Fibroblast of the aortic adventitia (primary cell): ENCODE results near the gene RPL12. TPM values are rescaled to one million over a fixed set of nuclear protein-coding genes. Genes with fewer than 3 reads are reported as not detected.

Source experiments
- DNase-seq: peaks from one replicate; pipeline ENCODE4 v3.0.0-alpha.2; 2010; ENCODE audit warnings: low read depth
- H3K4me3 ChIP-seq: 2 replicates; pipeline ENCODE4 v1.5.1; 2011; ENCODE audit warnings: low read depth, mild to moderate bottlenecking, control low read depth, low read length, moderate library complexity
- CTCF ChIP-seq: IDR thresholded peaks from 2 replicates; pipeline ENCODE4 v1.5.1; 2011; ENCODE audit warnings: mild to moderate bottlenecking, low read length, control low read depth, inconsistent platforms; ENCODE audit not compliant: insufficient read depth
- total RNA-seq: library from RNA; depleted of rRNA; stranded (reverse); fragments of >200 nt; gene quantifications from 2 replicates; pipeline ENCODE4 v1.2.3, GENCODE V29; 2012; ENCODE audit warnings: low replicate concordance

RPL12 gene
- total RNA-seq, 1 donor: 2,619 TPM

GRCh38 chr9:127421057-127421456 lies 30.1 kb downstream of the RPL12 start:
- no peak for TF ChIP-seq CTCF
- no peak overlapping the region for H3K4me3 ChIP-seq
- DNase-seq: no peak

GRCh38 chr9:127419348-127419747 lies 31.9 kb downstream of the RPL12 start:
- H3K4me3 ChIP-seq: no peak overlapping the region

GRCh38 chr9:127418037-127418471 lies 33.2 kb downstream of the RPL12 start:
- TF ChIP-seq CTCF: peak; percentile 13
- DNase-seq: no peak
- H3K4me3 ChIP-seq: no peak overlapping the region

More at GRCh38 chr9:127419348-127419747, 31.9 kb downstream of the RPL12 start:
- DNase-seq: no peak
- TF ChIP-seq CTCF: no peak

- no peak overlapping the region for H3K4me3 ChIP-seq
- DNase-seq: peak; percentile 29
- no peak for TF ChIP-seq CTCF
Observed at GRCh38 chr9:127417131-127418036, 33.8 kb downstream of the RPL12 start.

GRCh38 chr9:127415657-127416056 lies 35.5 kb downstream of the RPL12 start:
- H3K4me3 ChIP-seq: no peak overlapping the region
- no peak for DNase-seq
- no peak for TF ChIP-seq CTCF

- no peak overlapping the region for H3K4me3 ChIP-seq
- TF ChIP-seq CTCF: no peak
- DNase-seq: no peak
Observed at GRCh38 chr9:127415141-127415540, 36.1 kb downstream of the RPL12 start.
